Mucosa of rectum (tissue), 2 donors: ENCODE results near the gene SDF4.
A peak's percentile ranks its signal among the peaks of the same experiment; 100 is the strongest.

Source experiments
- H3K27ac ChIP-seq, 2 donors: one replicate each; pipeline ENCODE4 v1.7.0; 2013; ENCODE audit warnings: inconsistent platforms in 2 of 2, low read depth in 2 of 2, low read length in 2 of 2
- H3K27me3 ChIP-seq, 2 donors: one replicate each; pipeline ENCODE4 v1.7.0; 2013; ENCODE audit warnings: low read length in 2 of 2; ENCODE audit not compliant: control insufficient read depth in 2 of 2, insufficient read depth in 2 of 2
- H3K36me3 ChIP-seq, 2 donors: one replicate each; pipeline ENCODE4 v1.7.0; 2013; ENCODE audit warnings: low read length in 2 of 2; ENCODE audit not compliant: control insufficient read depth in 2 of 2, insufficient read depth in 2 of 2
- H3K4me1 ChIP-seq, 2 donors: one replicate each; pipeline ENCODE4 v1.7.0; 2013; ENCODE audit warnings: low read length in 2 of 2, mild to moderate bottlenecking in 1 of 2; ENCODE audit not compliant: control insufficient read depth in 2 of 2, insufficient read depth in 2 of 2
- H3K4me3 ChIP-seq, 2 donors: one replicate each; pipeline ENCODE4 v1.7.0; 2013; ENCODE audit warnings: low read length in 2 of 2
- H3K9ac ChIP-seq, 2 donors: one replicate each; pipeline ENCODE4 v1.7.0; 2013; ENCODE audit warnings: low read length in 2 of 2, low read depth in 1 of 2, mild to moderate bottlenecking in 1 of 2
- H3K9me3 ChIP-seq, 2 donors: one replicate each; pipeline ENCODE4 v1.7.0; 2013; ENCODE audit warnings: low read length in 2 of 2; ENCODE audit not compliant: control insufficient read depth in 2 of 2
- donor health status: healthy.
- donor health status: Normal muscosa, but diverticular disease.

SDF4 gene, protein sequence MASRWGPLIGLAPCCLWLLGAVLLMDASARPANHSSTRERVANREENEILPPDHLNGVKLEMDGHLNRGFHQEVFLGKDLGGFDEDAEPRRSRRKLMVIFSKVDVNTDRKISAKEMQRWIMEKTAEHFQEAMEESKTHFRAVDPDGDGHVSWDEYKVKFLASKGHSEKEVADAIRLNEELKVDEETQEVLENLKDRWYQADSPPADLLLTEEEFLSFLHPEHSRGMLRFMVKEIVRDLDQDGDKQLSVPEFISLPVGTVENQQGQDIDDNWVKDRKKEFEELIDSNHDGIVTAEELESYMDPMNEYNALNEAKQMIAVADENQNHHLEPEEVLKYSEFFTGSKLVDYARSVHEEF

DNA sequence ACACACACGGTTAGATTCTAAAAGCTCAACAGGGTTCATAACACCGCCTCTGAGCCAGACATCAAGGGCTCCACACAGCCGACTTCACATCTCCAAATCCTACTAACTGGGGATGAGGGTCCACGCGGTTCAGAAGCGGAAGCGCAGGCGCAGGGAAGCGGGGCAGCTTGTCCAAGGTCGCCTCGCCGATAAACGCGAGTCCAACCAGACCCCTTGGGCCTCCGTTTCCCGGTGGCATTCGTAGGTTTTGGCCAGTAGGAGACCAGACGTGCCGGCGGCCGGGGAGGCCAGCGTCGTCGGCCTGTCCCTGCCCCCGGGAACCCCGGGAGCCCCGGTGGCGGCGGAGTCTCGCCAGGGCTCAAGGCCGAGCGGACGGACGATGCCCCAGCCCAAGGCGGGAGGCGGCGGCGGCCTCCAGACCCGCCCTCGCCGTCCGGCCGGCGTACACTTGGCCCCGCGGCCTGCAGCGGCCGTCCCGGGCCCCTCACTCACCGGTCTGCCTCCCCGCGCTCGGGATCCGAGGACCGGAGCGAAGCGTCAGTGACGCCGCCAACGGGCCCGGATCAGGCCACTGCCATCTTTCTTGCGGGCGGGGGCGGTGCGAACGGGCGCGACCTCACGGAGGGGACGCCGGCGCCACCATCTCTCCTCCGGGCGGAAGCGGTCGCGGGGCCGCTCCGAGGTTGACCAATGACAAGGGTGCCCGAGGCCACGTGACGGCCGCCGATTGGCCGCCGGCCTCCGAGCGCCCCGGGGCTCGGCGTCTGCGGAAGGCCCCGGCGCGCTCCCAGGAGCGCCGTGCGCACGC is at the start of gene SDF4:
Gene SDF4, minus strand, starts transcription at position 602 of the 808 bp plus-strand sequence. CDS start 3,229 bp downstream, outside the sequence.
- H3K4me3 ChIP-seq: peak within 1 kb of the TSS; percentile 98 to 99
- H3K9ac ChIP-seq: peak within 1 kb of the TSS; percentile 98 to 99
- peaks cover 18 to 23% of the 10 kb centered on the region in 2 donors for H3K36me3 ChIP-seq
- peak within 1 kb of the TSS; percentile 91 to 93 for H3K27ac ChIP-seq
- peaks cover 21 to 25% of the 10 kb centered on the region in 2 donors for H3K4me1 ChIP-seq
- H3K27me3 ChIP-seq: peaks cover 0 to 5% of the 10 kb centered on the region in 2 donors
- H3K9me3 ChIP-seq: no peaks in the 10 kb centered on the region

DNA sequence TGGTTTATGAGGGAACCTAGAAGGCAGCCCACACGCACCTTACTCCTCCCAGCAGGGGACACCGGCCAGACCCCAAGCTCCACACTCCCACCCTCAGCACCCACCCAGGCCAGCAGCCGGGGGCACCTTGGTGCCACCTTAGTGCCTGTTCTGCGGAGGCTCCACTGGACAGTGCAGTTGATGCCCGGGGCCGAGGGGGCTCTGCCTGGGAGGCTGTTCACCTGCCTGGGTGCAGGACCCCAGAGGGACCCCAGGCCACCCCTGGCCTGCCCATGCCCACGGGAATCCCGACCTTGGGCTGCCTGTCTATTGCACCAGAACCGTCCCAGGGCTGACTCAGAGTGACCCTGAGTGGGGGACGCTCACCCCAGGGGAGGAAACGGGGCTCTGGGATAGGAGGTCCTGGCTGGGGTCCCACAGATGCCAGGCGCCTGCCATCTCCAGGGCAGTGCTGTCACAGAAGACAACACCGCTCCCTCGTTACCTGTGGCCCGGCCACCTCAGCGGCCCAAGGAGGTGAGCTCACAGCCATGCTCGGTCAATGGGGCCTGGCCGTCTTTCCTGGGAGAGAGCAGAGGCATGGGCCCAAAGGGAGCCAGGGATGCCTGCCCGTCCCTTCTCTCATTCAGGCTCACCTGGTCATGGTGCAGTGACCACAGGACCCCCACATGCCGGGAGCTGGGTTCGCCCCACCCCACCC is 49.1 kb upstream of the SDF4 start:
- Histone ChIP-seq H3K36me3 (no peaks in the 10 kb centered on the region), H3K27me3 (peaks cover 0 to 5% of the 10 kb centered on the region in 2 donors), H3K4me3 (no peak overlapping the region), H3K27ac (peak overlapping the region; percentile 48 to 77), H3K9ac (no peak overlapping the region), H3K9me3 (no peaks in the 10 kb centered on the region), H3K4me1 (peaks cover 16 to 21% of the 10 kb centered on the region in 2 donors)

DNA sequence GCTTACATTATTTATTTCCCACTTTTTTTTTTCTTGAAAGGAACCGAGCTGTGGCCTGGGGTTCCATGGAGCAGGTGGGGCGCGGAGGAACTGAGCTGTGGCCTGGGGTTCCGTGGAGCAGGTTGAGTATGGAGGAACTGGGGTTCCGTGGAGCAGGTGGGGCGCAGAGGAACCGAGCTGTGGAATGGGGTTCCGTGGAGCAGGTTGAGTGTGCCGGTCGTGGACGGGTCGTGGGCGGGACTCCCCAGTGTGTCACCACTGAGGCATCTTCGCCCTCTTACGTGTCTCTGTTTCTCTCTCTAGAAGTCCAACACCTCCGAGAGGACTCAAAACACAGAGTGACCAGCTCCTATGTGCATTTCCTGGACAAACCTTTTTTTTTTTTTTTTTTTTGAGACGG is 47.2 kb upstream of the SDF4 start:
- Histone ChIP-seq H3K27me3 (no peaks in the 10 kb centered on the region), H3K27ac (no peak overlapping the region), H3K4me1 (peaks cover 16 to 20% of the 10 kb centered on the region in 2 donors), H3K9ac (no peak overlapping the region), H3K4me3 (no peak overlapping the region), H3K36me3 (no peaks in the 10 kb centered on the region), H3K9me3 (no peaks in the 10 kb centered on the region)

DNA sequence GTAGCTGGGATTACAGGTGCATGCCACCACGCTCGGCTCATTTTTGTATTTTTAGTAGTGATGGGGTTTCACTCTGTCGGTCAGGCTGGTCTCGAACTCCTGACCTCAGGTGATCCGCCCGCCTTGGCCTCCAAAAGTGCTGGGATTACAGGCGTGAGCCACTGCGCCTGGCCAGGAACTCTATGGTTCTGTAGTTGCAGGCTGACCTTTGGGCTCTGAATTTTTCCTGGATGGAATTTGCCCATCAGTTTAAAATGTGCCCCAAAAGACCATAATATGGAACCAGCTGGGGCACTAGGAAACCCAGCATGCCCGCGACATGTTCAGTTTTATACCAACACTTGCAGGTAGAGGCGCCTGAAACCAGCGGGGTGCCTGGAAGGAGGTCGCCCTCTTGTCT is 46.8 kb upstream of the SDF4 start:
- Histone ChIP-seq H3K9ac (no peak overlapping the region), H3K27ac (no peak overlapping the region), H3K36me3 (no peaks in the 10 kb centered on the region), H3K4me1 (peaks cover 15 to 20% of the 10 kb centered on the region in 2 donors), H3K9me3 (no peaks in the 10 kb centered on the region), H3K4me3 (no peak overlapping the region), H3K27me3 (no peaks in the 10 kb centered on the region)

DNA sequence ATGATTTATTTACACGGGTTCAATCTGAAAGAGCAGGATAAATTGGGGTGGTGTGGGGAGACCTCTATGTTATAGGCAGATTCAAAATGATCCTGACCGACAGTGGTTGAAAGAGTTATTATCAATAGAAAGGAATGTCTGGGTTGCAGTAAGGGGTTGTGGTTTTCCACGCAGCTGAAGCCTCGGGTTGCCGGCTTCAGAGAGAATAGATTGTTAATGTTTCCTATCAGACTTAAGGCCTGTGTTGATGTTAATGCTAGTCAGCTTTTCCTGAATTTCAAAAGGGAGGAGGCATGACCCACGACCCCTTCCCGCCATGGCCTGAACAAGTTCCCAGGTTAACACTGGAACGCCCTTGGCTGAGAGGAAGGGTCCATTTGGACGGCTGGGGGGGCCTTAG is 44.0 kb upstream of the SDF4 start:
- Histone ChIP-seq H3K36me3 (peaks cover 0 to 2% of the 10 kb centered on the region in 2 donors), H3K27ac (no peak overlapping the region), H3K27me3 (no peaks in the 10 kb centered on the region), H3K4me3 (no peak overlapping the region), H3K4me1 (peaks cover 19 to 26% of the 10 kb centered on the region in 2 donors), H3K9me3 (no peaks in the 10 kb centered on the region), H3K9ac (no peak overlapping the region)

DNA sequence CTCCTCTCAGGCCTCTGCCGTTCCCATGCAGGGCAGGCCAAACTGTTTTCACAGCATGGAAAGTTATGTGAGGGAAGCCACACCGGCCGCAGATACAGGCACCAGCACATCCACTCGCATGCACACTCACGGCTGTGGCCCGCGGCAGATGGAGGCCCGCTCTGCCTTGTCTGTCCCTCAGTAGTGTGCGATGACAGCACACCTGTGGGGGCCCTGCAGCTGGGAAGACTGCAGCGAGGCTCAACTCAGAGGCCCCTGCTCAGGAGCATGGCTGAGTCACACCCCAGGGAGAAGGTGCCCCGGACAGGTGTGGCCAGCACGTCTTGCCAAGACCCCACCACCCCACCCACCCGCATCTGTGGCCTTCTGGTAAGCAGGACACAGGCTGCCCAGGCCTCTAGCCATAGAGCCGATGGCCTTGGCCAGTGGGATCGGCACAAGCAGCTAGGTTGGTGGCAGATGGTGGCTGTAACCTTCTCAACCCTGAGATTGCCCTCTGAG is 43.2 kb upstream of the SDF4 start:
- Histone ChIP-seq H3K27ac (no peak overlapping the region), H3K4me3 (peak overlapping the region in 1 of 2 donors; percentile 76), H3K9me3 (no peaks in the 10 kb centered on the region), H3K36me3 (peaks cover 0 to 4% of the 10 kb centered on the region in 2 donors), H3K4me1 (peaks cover 21 to 29% of the 10 kb centered on the region in 2 donors), H3K9ac (no peak overlapping the region), H3K27me3 (no peaks in the 10 kb centered on the region)

DNA sequence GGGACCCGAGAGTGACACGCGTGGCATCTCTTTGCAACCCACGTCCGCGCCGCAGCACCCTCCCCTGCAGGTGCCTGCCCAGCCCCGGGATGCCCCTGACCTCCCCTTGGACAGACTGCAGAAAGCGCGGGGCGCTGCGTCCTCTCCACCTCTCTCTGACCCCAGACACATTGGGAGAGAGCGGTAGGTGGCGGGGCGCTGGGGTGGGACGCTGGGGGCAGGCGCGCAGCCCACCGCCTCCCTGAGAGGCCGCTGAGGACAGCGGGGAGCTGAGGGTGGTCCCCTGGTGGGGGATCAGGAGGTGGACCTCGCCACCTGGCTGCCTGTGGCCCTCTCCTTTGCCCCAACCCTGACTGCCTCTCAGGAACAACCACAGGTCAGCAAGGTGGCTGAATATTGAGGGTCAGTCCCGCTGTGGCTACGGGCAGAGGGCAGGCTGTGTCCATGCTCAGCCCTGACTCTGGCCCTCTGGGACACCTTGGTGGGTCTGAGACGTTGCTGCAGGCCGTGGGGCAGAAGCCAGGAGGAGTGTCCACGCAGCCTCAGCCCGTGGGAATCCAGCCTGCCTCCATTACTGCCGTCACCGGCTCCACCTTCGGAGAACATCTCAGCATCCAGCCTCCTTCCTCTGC is 42.6 kb upstream of the SDF4 start:
- Histone ChIP-seq H3K9ac (peak overlapping the region; percentile 24 to 70), H3K4me3 (peak overlapping the region; percentile 71 to 76), H3K9me3 (no peaks in the 10 kb centered on the region), H3K27ac (peak overlapping the region; percentile 38 to 47), H3K36me3 (peaks cover 0 to 4% of the 10 kb centered on the region in 2 donors), H3K27me3 (no peaks in the 10 kb centered on the region), H3K4me1 (peaks cover 21 to 29% of the 10 kb centered on the region in 2 donors)

DNA sequence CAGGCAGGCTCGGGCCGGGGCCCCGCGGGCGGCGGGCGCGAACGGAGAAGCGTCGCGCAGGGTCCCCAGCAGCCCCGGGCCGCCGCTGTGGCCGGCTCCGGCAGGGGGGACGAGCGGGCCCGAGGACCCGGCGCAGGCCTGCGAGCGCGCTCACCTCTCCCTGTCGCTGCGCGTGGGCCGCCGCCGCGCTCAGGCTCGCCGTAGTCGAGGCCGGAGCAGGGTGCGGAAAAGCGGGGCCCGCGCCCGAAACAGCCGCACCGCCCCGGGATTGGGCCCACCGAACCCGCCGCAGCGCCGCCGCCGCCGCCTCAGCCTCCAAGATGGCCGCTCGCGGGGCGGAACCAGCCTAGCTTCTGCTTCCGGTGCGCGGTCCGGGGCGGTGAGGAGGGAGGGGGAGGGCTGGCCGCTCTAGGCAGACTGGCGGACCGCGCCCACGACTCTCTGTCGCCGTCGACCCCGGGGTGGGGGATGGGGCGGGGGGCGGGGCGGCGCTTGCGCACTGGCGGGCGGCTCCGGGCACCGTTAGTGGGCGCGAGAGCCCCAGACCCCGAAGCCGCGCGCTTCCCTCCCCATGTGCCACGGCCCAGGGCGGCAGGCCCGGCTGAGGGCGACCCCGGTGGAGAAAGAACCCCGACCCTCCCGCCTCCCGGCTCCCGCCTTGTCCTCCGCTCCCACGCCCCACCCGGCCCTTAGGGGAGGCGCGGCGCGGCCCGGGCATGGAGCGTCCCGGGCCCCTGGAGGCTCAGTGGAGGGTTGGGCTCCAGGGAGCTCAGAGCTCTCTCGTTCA is 41.9 kb upstream of the SDF4 start, which contains the start of gene UBE2J2:
Gene UBE2J2, minus strand, starts transcription at position 343 of the 787 bp plus-strand sequence. CDS start 5,862 bp downstream, outside the sequence.
- no peaks in the 10 kb centered on the region for H3K9me3 ChIP-seq
- H3K4me3 ChIP-seq: peak within 1 kb of the TSS; percentile 78 to 87
- no peaks in the 10 kb centered on the region for H3K27me3 ChIP-seq
- peak within 1 kb of the TSS; percentile 75 to 80 for H3K27ac ChIP-seq
- peak within 1 kb of the TSS; percentile 90 to 93 for H3K9ac ChIP-seq
- H3K36me3 ChIP-seq: peaks cover 0 to 4% of the 10 kb centered on the region in 2 donors
- peaks cover 21 to 29% of the 10 kb centered on the region in 2 donors for H3K4me1 ChIP-seq

DNA sequence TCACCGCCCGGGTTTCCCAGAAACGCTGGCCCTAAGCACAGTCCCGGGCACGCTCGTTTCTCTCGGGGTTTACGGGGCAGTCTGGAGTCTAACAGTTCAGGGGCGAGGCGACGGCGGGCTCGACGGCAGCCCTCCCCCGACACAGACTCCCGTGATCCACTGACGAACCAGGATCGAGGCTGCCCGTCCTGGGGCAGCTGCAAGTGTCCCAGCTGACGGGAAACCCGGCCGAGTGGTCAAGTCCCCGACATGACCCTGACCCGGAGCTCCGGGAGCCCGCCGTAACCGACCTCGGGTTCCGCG is 41.4 kb upstream of the SDF4 start:
- Histone ChIP-seq H3K4me3 (peak overlapping the region; percentile 78 to 87), H3K27me3 (no peaks in the 10 kb centered on the region), H3K9ac (peak overlapping the region; percentile 90 to 93), H3K36me3 (peaks cover 0 to 4% of the 10 kb centered on the region in 2 donors), H3K9me3 (no peaks in the 10 kb centered on the region), H3K27ac (peak overlapping the region; percentile 75 to 80), H3K4me1 (peaks cover 21 to 29% of the 10 kb centered on the region in 2 donors)
